ENCODE data around the gene WDR41. TPM values are rescaled to one million over a fixed set of nuclear protein-coding genes. Genes with fewer than 3 reads are reported as not detected.

Gene WDR41
- polyA plus RNA-seq, 1 experiment, result 84.5 TPM

DNA sequence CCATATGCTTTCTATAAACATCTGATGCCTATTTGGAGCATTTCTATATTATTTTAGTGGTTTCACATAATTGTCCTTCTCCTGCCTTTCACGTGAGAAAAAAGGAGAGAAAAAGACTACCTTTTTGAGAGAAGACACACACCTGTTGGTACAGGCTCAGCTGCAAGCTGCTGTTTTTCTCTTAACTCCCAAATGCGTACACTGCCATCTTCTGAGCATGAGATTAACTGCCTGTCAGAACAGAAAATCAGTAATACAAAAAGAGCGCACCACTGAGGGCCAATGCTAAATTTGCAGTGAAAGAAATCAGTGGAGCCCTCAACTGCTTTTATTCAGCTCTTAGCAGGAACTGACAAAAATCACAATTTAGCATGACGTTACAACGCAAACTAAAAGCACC, 54.9 kb downstream of the WDR41 start:
- ChIA-PET CTCF (interaction anchor here (0.7 to 1.9 kb wide), 5 partner anchors 11 to 293 kb away, joined by 3 to 9 read pairs (median 4); partner anchors contain the start of gene WDR41), POLR2A (no interaction called here)
- Histone ChIP-seq H3K9me3 (ENCODE audit: control insufficient read depth, insufficient read depth, low read length) (no peaks in the 10 kb centered on the region), H3K27me3 (ENCODE audit: control insufficient read depth, insufficient read depth, low read length) (no peaks in the 10 kb centered on the region), H3K27ac (ENCODE audit: low read depth, low read length) (no peak overlapping the region), H3K4me3 (ENCODE audit: low read depth, low read length) (no peak overlapping the region)
- TF ChIP-seq, protein P1, sequence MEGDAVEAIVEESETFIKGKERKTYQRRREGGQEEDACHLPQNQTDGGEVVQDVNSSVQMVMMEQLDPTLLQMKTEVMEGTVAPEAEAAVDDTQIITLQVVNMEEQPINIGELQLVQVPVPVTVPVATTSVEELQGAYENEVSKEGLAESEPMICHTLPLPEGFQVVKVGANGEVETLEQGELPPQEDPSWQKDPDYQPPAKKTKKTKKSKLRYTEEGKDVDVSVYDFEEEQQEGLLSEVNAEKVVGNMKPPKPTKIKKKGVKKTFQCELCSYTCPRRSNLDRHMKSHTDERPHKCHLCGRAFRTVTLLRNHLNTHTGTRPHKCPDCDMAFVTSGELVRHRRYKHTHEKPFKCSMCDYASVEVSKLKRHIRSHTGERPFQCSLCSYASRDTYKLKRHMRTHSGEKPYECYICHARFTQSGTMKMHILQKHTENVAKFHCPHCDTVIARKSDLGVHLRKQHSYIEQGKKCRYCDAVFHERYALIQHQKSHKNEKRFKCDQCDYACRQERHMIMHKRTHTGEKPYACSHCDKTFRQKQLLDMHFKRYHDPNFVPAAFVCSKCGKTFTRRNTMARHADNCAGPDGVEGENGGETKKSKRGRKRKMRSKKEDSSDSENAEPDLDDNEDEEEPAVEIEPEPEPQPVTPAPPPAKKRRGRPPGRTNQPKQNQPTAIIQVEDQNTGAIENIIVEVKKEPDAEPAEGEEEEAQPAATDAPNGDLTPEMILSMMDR (IDR thresholded peaks at IDR 0.05; ENCODE audit: low read depth, low read length), result no peak
- DNase-seq (ENCODE audit: low read depth, low spot score), result no peak

DNA sequence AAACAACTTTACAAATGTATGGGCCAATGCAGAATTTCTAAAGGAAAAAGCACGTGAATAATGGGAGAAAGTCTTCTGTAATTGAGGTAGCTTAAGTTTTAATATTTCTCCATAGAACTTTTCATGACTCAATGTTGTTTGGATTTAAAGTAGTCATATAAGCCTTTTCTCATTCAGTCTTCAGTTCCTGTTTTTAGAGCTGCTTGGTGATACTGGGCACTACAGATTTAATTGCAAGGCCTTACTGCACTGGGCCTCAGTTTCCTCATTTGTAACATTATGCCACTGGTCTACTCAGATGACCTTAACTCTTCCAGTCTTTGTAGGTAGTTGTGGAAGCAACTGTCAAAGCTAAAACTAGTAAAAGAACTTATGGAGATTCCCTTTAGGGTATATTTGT, 60.4 kb downstream of the WDR41 start:
- Histone ChIP-seq H3K27me3 (ENCODE audit: control insufficient read depth, insufficient read depth, low read length) (no peaks in the 10 kb centered on the region), H3K27ac (ENCODE audit: low read depth, low read length) (no peak overlapping the region), H3K4me3 (ENCODE audit: low read depth, low read length) (no peak overlapping the region), H3K9me3 (ENCODE audit: control insufficient read depth, insufficient read depth, low read length) (no peaks in the 10 kb centered on the region)
- DNase-seq (ENCODE audit: low read depth, low spot score), result no peak
- POLR2A ChIA-PET, result no interaction called here
- TF ChIP-seq, protein P1 (IDR thresholded peaks at IDR 0.05; ENCODE audit: low read depth, low read length), result no peak
- CTCF ChIA-PET, result interaction anchor here (1.6 kb wide), 1 partner anchor 61 kb away, joined by 4 read pairs; the partner anchor contains the start of gene WDR41

DNA sequence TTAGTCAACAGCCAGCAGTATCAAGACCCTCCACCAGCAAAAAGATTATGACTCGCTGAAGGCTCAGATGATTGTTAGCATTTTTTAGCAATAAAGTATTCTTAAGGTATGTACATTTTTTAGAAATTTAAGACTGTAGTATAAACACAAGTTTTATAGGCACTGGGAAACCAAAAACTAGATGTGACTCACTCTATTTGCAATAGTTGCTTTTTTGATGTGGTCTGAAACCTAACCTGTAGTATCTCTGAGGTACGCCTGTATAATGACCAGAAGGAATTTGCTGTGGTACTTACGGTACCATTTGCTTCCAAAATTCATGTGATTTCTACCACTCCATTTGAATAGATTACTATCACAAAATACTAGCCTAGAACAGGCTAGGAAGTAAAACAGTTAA, 60.8 kb downstream of the WDR41 start:
- TF ChIP-seq, protein P1 (IDR thresholded peaks at IDR 0.05; ENCODE audit: low read depth, low read length), result no peak
- Histone ChIP-seq H3K27ac (ENCODE audit: low read depth, low read length) (no peak overlapping the region), H3K4me3 (ENCODE audit: low read depth, low read length) (no peak overlapping the region), H3K27me3 (ENCODE audit: control insufficient read depth, insufficient read depth, low read length) (no peaks in the 10 kb centered on the region), H3K9me3 (ENCODE audit: control insufficient read depth, insufficient read depth, low read length) (no peaks in the 10 kb centered on the region)
- POLR2A ChIA-PET, result no interaction called here
- DNase-seq (ENCODE audit: low read depth, low spot score), result peak; percentile 46
- CTCF ChIA-PET, result interaction anchor here (1.6 kb wide), 1 partner anchor 61 kb away, joined by 4 read pairs; the partner anchor contains the start of gene WDR41

DNA sequence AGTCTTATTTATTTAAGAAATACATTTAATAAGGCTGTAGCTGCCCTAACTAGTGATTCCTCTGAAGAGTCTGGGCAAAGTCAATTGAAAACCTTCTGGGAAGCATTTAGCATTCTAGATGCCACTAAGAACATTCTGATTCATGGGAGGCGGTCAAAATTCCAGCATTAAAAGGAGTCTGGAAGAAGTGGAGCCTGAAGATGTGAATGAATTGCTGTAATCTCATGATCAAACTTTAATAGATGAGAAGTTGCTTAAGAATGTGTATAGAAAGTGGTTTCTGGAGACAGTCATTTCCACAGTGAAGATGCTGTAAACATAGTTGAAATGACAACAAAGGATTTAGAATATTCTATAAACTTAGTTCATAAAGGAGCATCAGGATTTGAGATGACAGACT, 61.4 kb downstream of the WDR41 start:
- TF ChIP-seq, protein P1 (IDR thresholded peaks at IDR 0.05; ENCODE audit: low read depth, low read length), result no peak
- H3K27me3 ChIP-seq (ENCODE audit: control insufficient read depth, insufficient read depth, low read length), result no peaks in the 10 kb centered on the region
- no peaks in the 10 kb centered on the region for H3K9me3 ChIP-seq (ENCODE audit: control insufficient read depth, insufficient read depth, low read length)
- H3K27ac ChIP-seq (ENCODE audit: low read depth, low read length), result no peak overlapping the region
- DNase-seq (ENCODE audit: low read depth, low spot score), result no peak
- ChIA-PET POLR2A (no interaction called here), CTCF (no interaction called here)
- no peak overlapping the region for H3K4me3 ChIP-seq (ENCODE audit: low read depth, low read length)

DNA sequence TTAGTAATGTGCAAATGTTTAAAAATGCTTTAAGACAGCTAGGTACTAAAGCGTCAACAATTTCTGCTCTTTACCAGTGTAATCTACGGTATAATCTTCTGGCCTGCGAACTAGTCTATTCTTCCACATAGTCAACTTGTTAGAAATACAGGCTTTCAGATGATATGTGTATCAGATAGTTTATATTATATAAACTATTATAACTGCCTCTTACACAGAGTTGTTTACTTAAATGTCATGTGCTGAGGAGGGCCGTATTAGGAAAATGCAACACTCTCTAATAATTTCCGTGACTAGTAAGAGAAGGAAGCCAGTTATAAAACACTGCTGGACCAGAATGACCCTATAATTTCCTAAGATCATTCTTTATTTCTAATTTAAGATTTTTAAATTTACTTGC, 63.6 kb downstream of the WDR41 start:
- TF ChIP-seq, protein P1 (IDR thresholded peaks at IDR 0.05; ENCODE audit: low read depth, low read length), result no peak
- POLR2A ChIA-PET, result no interaction called here
- CTCF ChIA-PET, result interaction anchor here (1.3 kb wide), 1 partner anchor 10 kb away, joined by 3 read pairs; no protein-coding TSS in a partner anchor
- H3K4me3 ChIP-seq (ENCODE audit: low read depth, low read length), result no peak overlapping the region
- DNase-seq (ENCODE audit: low read depth, low spot score), result no peak
- no peak overlapping the region for H3K27ac ChIP-seq (ENCODE audit: low read depth, low read length)
- no peaks in the 10 kb centered on the region for H3K9me3 ChIP-seq (ENCODE audit: control insufficient read depth, insufficient read depth, low read length)
- no peaks in the 10 kb centered on the region for H3K27me3 ChIP-seq (ENCODE audit: control insufficient read depth, insufficient read depth, low read length)
